B cell (primary cell): ENCODE results near the gene NCAM1. TPM values are rescaled to one million over a fixed set of nuclear protein-coding genes. Genes with fewer than 3 reads are reported as not detected.

ENCODE experiments used
- ATAC-seq: fragments of 200-7000 bp; cut with Tn5 transposase; one replicate; pipeline ENCODE4 v1.10.0; 2021; ENCODE audit warnings: low read depth, mild to moderate bottlenecking, moderate number of reproducible peaks, moderate library complexity
- CTCF ChIA-PET: fragments of 350-600 bp; sonication (Branson Sonifier 250); formaldehyde crosslinking; loops from one replicate; lab custom pipeline; 2021; ENCODE audit warnings: antibody characterized with exemption, inconsistent platforms; lab: Charles Lee
- POLR2A ChIA-PET: fragments of 350-600 bp; sonication (Branson Sonifier 250); formaldehyde crosslinking; loops from one replicate; lab custom pipeline; 2021; ENCODE audit warnings: antibody characterized with exemption; lab: Charles Lee
- DNase-seq: peaks from one replicate; pipeline ENCODE4 v3.0.0; 2013
- H2AFZ ChIP-seq: 2 replicates; pipeline ENCODE4 v1.6.1; 2012; ENCODE audit warnings: mild to moderate bottlenecking, low read depth, low read length; ENCODE audit not compliant: insufficient read depth, poor library complexity, severe bottlenecking
- H3K27ac ChIP-seq, 2 donors: 1 replicate in 1 of 2; 2 replicates in 1 of 2; pipeline ENCODE4 v1.5.1; 2012 to 2013; ENCODE audit warnings: low read length in 2 of 2, mild to moderate bottlenecking in 2 of 2, moderate library complexity in 1 of 2
- H3K27me3 ChIP-seq, 4 experiments: fragments of 200-600 bp in 1 of 4; sonication (generic) in 1 of 4; replicated peaks in 1 of 4; 1 replicate in 2 of 4; 2 replicates in 2 of 4; pipeline versions ENCODE4 v1.6.1 to v1.7.0; 2013 to 2016; ENCODE audit warnings: low read length in 3 of 4, mild to moderate bottlenecking in 2 of 4, mixed read lengths in 1 of 4, moderate library complexity in 1 of 4; ENCODE audit not compliant: insufficient read depth in 4 of 4, control insufficient read depth in 3 of 4; ENCODE audit errors: control extremely low read depth in 1 of 4
- H3K36me3 ChIP-seq, 2 experiments: replicated peaks in 1 of 2; 1 replicate in 1 of 2; 2 replicates in 1 of 2; pipeline versions ENCODE4 v1.6.1 to v1.7.1; 2013; ENCODE audit warnings: low read length in 1 of 2; ENCODE audit not compliant: insufficient read depth in 2 of 2, control insufficient read depth in 1 of 2; ENCODE audit errors: control extremely low read depth in 1 of 2, extremely low read depth in 1 of 2
- H3K4me1 ChIP-seq, 2 donors: fragments of 200-600 bp in 1 of 2; sonication (generic) in 1 of 2; 1 replicate in 1 of 2; 2 replicates in 1 of 2; pipeline versions ENCODE4 v1.5.1 to v1.6.1; 2013 to 2017; ENCODE audit warnings: low read length in 2 of 2; ENCODE audit not compliant: control insufficient read depth in 2 of 2, insufficient read depth in 2 of 2
- H3K4me2 ChIP-seq: replicated peaks from 2 replicates; pipeline ENCODE3; 2012; ENCODE audit warnings: mild to moderate bottlenecking, low read depth, low read length; ENCODE audit not compliant: poor library complexity, severe bottlenecking
- H3K4me3 ChIP-seq, 5 experiments: fragments of 200-600 bp in 1 of 5; sonication (generic) in 1 of 5; 1 replicate in 3 of 5; 2 replicates in 2 of 5; pipeline versions ENCODE4 v1.5.1 to v1.7.0; 2011 to 2016; ENCODE audit warnings: low read length in 4 of 5, mild to moderate bottlenecking in 4 of 5, low read depth in 2 of 5, control low read depth in 1 of 5, moderate library complexity in 1 of 5; ENCODE audit not compliant: insufficient read depth in 1 of 5; ENCODE audit errors: control extremely low read depth in 1 of 5, extremely low read depth in 1 of 5
- H3K79me2 ChIP-seq: fragments of 200-600 bp; sonication (generic); one replicate; pipeline ENCODE4 v1.6.0; 2016; ENCODE audit warnings: low read length; ENCODE audit not compliant: control insufficient read depth, insufficient read depth
- H3K9ac ChIP-seq: fragments of 200-600 bp; sonication (generic); 2 replicates; pipeline ENCODE4 v1.6.1; 2017; ENCODE audit warnings: mild to moderate bottlenecking, low read length, moderate library complexity
- H3K9me3 ChIP-seq, 3 donors: one replicate each; pipeline versions ENCODE4 v1.6.1 to v1.7.1; 2013; ENCODE audit warnings: low read length in 2 of 3; ENCODE audit not compliant: control insufficient read depth in 2 of 3, insufficient read depth in 1 of 3; ENCODE audit errors: control extremely low read depth in 1 of 3
- H4K20me1 ChIP-seq: 2 replicates; pipeline ENCODE4 v1.6.0; 2012; ENCODE audit warnings: mild to moderate bottlenecking, low read length; ENCODE audit not compliant: insufficient read depth, control insufficient read depth, poor library complexity, severe bottlenecking
- H3K27ac Mint-ChIP-seq: one replicate; pipeline ENCODE4 v1.8.0; 2021; ENCODE audit warnings: mixed read lengths
- H3K27me3 Mint-ChIP-seq: one replicate; pipeline ENCODE4 v1.8.0; 2021; ENCODE audit warnings: mixed read lengths
- H3K4me1 Mint-ChIP-seq: one replicate; pipeline ENCODE4 v1.8.0; 2021; ENCODE audit warnings: mixed read lengths
- H3K4me3 Mint-ChIP-seq: one replicate; pipeline ENCODE4 v1.8.0; 2021; ENCODE audit warnings: mixed read lengths
- H3K9me3 Mint-ChIP-seq: one replicate; pipeline ENCODE4 v1.8.0; 2022; ENCODE audit warnings: mixed read lengths; ENCODE audit not compliant: insufficient read depth
- EZH2 ChIP-seq: IDR thresholded peaks from 2 replicates; pipeline ENCODE4 v1.6.1; 2012; ENCODE audit warnings: borderline replicate concordance, low read depth, mild to moderate bottlenecking, moderate library complexity, low read length; ENCODE audit not compliant: insufficient read depth, poor library complexity, severe bottlenecking
- WGBS: methylation state at CpG from one replicate; pipeline ENCODE4 v1.1.5; 2013; ENCODE audit warnings: missing lambda C conversion rate; ENCODE audit not compliant: insufficient coverage; 5-methylcytosine and 5-hydroxymethylcytosine counted together
- intact Hi-C: fragments of 100-400 bp; cut with micrococcal nuclease; formaldehyde crosslinking; loops from one replicate; pipeline ENCODE4 v1.10.0; 2022
- polyA plus RNA-seq: library from polyadenylated mRNA; depleted of rRNA; stranded (reverse); fragments of >200 nt; gene quantifications from 2 replicates; pipeline ENCODE4 v1.2.3, GENCODE V29; 2012
- total RNA-seq, 2 donors: library from RNA; stranded (reverse); fragments of 120-200 nt in 1 of 2; gene quantifications; 1 replicate in 1 of 2; 2 replicates in 1 of 2; pipeline versions ENCODE4 v1.2.3 to v1.2.4, GENCODE V29; 2013 to 2022
- TF ChIP-seq, protein P1 (sequence below): fragments of 200-600 bp; IDR thresholded peaks from one replicate; pipeline ENCODE4 v1.8.0; 2022; ENCODE audit warnings: antibody characterized with exemption, mild to moderate bottlenecking

The NCAM1 gene
- total and polyA plus RNA-seq, 2 donors (not counting 1 experiment from before 2014, with no cell fraction given): 0.37 TPM; not detected in 1

DNA sequence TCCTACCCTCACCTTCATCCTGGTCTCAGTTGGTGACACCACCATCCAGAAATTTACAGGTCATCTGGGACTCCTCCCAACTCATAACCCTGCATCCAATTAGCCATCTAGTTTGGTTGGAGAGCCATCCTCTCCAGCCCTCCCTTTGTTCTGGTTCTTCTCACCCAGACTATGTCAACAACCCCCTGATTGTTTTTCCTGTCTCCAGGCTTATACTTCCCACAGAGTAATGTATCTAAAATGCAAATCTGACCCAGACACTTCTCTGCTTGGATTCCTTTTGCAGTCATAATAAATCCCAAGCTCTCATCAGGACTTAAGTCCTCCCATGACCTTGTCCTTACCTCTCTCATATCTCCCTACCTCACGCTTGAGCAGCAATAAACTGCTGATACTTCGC is 356.1 kb downstream of the NCAM1 start:
- Histone ChIP-seq H3K79me2 (peaks cover 3% of the 10 kb centered on the region), H3K27ac (no peak overlapping the region), H3K4me3 (no peak overlapping the region), H4K20me1 (no peaks in the 10 kb centered on the region), H3K27me3 (no peaks in the 10 kb centered on the region), H3K36me3 (peaks cover 0 to 30% of the 10 kb centered on the region in 2 experiments), H2AFZ (no peak overlapping the region), H3K4me2 (no peak overlapping the region), H3K9me3 (peaks cover 0 to 3% (median 0%) of the 10 kb centered on the region in 3 donors), H3K4me1 (peaks cover 15 to 20% of the 10 kb centered on the region in 2 donors), H3K9ac (no peak overlapping the region)
- TF ChIP-seq, protein P1, sequence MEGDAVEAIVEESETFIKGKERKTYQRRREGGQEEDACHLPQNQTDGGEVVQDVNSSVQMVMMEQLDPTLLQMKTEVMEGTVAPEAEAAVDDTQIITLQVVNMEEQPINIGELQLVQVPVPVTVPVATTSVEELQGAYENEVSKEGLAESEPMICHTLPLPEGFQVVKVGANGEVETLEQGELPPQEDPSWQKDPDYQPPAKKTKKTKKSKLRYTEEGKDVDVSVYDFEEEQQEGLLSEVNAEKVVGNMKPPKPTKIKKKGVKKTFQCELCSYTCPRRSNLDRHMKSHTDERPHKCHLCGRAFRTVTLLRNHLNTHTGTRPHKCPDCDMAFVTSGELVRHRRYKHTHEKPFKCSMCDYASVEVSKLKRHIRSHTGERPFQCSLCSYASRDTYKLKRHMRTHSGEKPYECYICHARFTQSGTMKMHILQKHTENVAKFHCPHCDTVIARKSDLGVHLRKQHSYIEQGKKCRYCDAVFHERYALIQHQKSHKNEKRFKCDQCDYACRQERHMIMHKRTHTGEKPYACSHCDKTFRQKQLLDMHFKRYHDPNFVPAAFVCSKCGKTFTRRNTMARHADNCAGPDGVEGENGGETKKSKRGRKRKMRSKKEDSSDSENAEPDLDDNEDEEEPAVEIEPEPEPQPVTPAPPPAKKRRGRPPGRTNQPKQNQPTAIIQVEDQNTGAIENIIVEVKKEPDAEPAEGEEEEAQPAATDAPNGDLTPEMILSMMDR: no peak
- no peak for TF ChIP-seq EZH2
- peaks cover 24% of the 10 kb centered on the region for H3K4me1 Mint-ChIP-seq
- intact Hi-C loops: loop anchor here (10.0 kb wide), 3 partner anchors 557 to 1117 kb away; partner anchors contain the start of genes REXO2 and USP28
- H3K4me3 Mint-ChIP-seq: no peak overlapping the region
- no peaks in the 10 kb centered on the region for H3K27me3 Mint-ChIP-seq
- H3K27ac Mint-ChIP-seq: no peak overlapping the region
- H3K9me3 Mint-ChIP-seq: no peaks in the 10 kb centered on the region
- ChIA-PET CTCF (no interaction called here), POLR2A (no interaction called here)
- no peak for ATAC-seq
- DNase-seq: no peak
- WGBS: 100% methylated on average over 2 of the region's 2 CpGs

DNA sequence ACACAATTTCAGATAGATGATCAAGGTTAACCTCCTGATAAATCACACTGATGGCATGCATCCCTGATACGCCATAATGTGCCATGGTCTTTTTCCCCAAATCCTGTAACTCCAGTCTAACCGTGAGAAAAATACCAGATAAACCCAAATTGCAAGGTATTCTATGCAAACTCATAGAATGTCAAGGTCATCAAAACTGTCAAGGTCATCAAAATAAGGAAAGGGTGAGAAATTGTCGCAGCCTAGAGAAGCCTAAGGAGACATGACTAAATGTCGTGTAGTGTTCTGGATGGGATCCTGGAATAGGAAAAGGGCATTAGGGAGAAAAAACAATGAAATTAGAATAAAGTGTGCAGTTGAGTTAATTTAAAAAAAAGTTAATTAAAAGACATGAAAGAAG is 357.9 kb downstream of the NCAM1 start:
- CTCF ChIA-PET: no interaction called here
- Histone ChIP-seq H4K20me1 (no peaks in the 10 kb centered on the region), H3K9ac (no peak overlapping the region), H3K79me2 (no peaks in the 10 kb centered on the region), H3K36me3 (peaks cover 0 to 40% of the 10 kb centered on the region in 2 experiments), H3K4me3 (no peak overlapping the region), H3K4me2 (no peak overlapping the region), H3K27ac (no peak overlapping the region), H3K27me3 (no peaks in the 10 kb centered on the region), H2AFZ (no peak overlapping the region), H3K4me1 (peaks cover 7 to 10% of the 10 kb centered on the region in 2 donors), H3K9me3 (peaks cover 0 to 3% (median 0%) of the 10 kb centered on the region in 3 donors)
- TF ChIP-seq EZH2: no peak
- H3K4me3 Mint-ChIP-seq: no peak overlapping the region
- DNase-seq: no peak
- peaks cover 14% of the 10 kb centered on the region for H3K4me1 Mint-ChIP-seq
- no peaks in the 10 kb centered on the region for H3K27me3 Mint-ChIP-seq
- H3K9me3 Mint-ChIP-seq: no peaks in the 10 kb centered on the region
- WGBS: 100% methylated on average over 3 of the region's 4 CpGs
- intact Hi-C loops: loop anchor here (10.0 kb wide), 3 partner anchors 556 to 1116 kb away; partner anchors contain the start of genes REXO2 and USP28
- ATAC-seq: no peak
- no peak overlapping the region for H3K27ac Mint-ChIP-seq
- POLR2A ChIA-PET: no interaction called here
